ENCODE data around the gene MAMDC4.
A peak's percentile ranks its signal among the peaks of the same experiment; 100 is the strongest.

Gene MAMDC4

DNA sequence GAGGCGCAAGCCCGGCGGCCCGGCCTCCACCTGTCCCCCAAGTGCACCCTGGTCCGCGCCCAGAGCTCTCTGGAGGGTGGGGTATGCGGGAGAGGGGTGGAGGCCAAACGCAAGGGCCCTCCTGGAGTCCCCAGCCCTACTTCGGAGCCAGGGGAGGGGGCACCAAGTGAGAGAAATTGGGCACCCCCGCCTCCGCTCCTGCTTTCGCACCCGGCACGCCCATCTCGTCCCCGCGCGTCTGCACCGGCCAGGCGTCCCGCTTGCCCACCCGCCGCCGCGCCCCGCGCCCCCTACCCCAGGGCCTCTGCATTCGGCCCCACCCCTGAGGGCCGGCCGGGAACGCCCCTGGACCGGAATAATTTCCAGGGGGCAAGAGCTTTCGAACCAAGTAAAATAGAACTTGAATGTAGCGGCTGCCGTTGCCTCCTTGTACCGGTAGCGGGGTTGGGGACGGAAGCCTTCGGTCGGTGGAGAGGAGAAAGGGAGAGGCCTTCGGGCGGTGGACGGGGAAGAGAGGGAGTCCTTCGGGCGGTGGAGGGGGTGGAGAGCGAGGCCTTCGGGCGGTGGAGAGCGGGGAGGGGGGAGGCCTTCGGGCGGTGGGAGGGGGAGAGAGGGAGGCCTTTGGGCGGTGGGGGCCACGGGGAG is 3.6 kb upstream of the MAMDC4 start:
- no peak for DNase-seq (ENCODE audit: low read depth)
- peak overlapping the region; percentile 70 for H3K4me3 ChIP-seq (ENCODE audit: low read depth, low read length)
- TF ChIP-seq, protein P1, sequence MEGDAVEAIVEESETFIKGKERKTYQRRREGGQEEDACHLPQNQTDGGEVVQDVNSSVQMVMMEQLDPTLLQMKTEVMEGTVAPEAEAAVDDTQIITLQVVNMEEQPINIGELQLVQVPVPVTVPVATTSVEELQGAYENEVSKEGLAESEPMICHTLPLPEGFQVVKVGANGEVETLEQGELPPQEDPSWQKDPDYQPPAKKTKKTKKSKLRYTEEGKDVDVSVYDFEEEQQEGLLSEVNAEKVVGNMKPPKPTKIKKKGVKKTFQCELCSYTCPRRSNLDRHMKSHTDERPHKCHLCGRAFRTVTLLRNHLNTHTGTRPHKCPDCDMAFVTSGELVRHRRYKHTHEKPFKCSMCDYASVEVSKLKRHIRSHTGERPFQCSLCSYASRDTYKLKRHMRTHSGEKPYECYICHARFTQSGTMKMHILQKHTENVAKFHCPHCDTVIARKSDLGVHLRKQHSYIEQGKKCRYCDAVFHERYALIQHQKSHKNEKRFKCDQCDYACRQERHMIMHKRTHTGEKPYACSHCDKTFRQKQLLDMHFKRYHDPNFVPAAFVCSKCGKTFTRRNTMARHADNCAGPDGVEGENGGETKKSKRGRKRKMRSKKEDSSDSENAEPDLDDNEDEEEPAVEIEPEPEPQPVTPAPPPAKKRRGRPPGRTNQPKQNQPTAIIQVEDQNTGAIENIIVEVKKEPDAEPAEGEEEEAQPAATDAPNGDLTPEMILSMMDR (IDR thresholded peaks at IDR 0.05; ENCODE audit: low read depth, low read length, missing control alignments): no peak
- in situ Hi-C loops (cut with HindIII; ENCODE audit: low sequenced_read_pairs): no loop called here

DNA sequence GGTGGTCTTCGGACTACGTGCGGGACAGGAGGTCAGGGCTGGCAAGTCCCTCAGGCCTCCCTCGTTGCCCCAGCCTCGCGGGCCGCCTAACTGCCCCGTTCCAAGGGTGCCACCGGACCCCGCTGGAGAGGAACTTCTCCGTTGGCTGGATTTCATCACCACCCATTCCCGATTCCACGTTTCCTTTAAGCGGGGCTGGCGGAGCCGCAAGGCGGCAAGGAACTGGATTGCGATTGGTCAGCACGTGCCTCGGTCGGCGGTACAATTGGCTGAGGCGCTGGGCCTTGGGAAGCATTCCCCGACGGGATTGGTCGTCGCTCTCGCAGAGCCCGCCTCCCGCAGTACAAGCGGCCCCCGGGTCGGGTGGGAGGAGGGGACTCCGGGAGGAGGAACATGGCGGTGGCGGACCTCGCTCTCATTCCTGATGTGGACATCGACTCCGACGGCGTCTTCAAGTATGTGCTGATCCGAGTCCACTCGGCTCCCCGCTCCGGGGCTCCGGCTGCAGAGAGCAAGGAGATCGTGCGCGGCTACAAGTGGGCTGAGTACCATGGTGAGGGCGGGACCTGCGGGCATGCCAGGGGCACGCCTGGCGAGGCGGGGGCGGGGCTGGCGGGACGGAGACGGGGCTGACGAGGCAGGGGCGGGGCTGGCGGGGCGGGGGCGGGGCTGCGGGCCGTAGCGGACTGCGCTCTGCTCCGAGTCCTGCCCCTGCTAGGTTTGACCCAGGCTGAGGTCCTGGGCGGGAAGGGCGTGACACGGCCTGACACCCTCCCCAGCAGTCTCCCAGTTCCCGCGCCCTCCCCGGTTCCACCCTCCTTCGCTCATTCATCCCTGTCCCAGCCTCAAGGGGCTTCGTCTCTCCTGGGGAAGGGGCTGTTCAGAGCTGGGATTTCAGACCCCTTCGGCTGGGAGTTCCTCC is 2.8 kb upstream of the MAMDC4 start, which contains the start of gene PHPT1:
Gene PHPT1, plus strand, starts transcription at position 372 of the 922 bp plus-strand sequence. Its CDS starts 22 bp downstream, at position 394.
- TF ChIP-seq, protein P1 (IDR thresholded peaks at IDR 0.05; ENCODE audit: low read depth, low read length, missing control alignments): no peak
- DNase-seq (ENCODE audit: low read depth): peak; percentile 98
- peak within 1 kb of the TSS; percentile 70 for H3K4me3 ChIP-seq (ENCODE audit: low read depth, low read length)
- in situ Hi-C loops (cut with HindIII; ENCODE audit: low sequenced_read_pairs): no loop called here

DNA sequence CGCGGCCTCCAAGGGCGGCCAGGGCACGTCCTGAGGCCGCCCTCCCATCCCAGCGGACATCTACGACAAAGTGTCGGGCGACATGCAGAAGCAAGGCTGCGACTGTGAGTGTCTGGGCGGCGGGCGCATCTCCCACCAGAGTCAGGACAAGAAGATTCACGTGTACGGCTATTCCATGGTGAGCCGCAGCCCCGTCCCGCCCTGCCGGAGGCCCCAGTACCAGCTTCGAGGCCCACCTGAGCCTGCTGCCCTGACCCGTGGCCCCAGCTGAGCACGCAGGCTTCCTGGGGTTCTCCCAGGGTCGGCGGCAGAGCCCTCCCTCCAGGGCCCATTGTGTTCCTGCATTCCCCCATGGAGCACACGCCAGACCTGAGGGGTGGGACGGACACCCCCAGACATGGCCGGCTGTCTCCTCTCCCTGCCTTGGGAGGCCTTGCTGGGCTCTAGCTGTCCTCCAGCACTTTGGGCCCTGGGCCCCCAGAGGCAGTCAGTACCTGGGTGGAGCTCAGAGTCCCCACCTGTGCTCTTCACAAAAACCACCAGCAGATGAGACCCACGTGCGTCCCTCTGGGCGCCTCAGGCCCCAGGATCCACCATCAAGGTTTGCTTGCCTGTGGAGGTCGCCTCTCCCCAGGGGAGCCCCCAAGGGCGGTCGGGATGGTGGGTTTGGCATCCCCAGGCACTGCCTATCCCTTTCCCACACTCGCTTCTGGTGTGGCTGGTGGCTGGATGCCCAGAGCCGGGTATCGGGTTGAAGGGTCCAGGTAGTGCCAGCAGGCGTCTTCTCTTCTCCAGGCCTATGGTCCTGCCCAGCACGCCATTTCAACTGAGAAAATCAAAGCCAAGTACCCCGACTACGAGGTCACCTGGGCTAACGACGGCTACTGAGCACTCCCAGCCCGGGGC is 1.9 kb upstream of the MAMDC4 start:
- DNase-seq (ENCODE audit: low read depth): no peak

DNA sequence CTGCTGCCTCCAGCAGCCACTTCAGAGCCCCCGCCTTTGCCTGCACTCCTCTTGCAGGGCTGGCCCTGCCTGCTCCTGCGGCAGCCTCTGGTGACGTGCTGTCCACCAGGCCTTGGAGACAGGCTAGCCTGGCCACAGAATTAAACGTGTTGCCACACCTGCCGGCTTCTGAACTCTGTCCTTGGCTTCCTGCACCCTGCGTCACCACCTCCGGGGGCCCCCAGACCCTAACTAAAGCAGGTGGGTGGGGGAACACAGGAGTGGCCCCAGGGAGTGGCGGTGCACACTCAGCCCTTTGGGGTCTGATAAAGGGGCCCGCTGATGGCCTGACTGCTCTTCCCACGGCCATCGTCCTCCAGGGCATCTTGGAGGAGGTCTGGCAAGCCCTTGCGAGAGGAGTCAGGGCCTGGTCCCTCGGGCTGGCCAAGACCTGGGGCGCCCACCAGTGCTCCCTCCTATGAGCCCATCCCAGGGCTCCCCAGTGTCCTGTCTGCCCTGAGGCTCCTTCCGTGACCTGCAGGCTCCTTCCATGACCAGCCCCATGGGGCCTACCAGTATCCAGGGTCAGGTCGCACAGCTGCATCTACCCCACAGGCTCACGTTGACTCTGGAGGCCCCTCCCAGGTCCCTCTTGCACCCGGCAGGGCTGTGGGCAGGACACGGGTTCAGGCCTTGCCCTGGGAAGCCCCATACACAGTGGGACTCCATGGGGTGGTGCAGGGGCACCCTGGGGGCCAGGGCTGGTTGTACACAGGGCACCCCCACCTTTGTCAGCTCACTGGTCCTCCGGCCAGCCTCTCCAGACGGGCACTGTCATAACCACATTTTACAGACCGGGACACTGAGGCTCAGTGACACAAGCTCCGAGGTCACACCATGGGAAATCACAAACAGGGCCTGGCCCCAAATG is 1.0 kb upstream of the MAMDC4 start:
- no peak overlapping the region for H3K4me3 ChIP-seq (ENCODE audit: low read depth, low read length)
- in situ Hi-C loops (cut with HindIII; ENCODE audit: low sequenced_read_pairs): no loop called here
- no peak for DNase-seq (ENCODE audit: low read depth)
- TF ChIP-seq, protein P1 (IDR thresholded peaks at IDR 0.05; ENCODE audit: low read depth, low read length, missing control alignments): no peak

More for the DNA sequence above, 1.9 kb upstream of the MAMDC4 start:
- peak overlapping the region; percentile 70 for H3K4me3 ChIP-seq (ENCODE audit: low read depth, low read length)
- in situ Hi-C loops (cut with HindIII; ENCODE audit: low sequenced_read_pairs): no loop called here
- TF ChIP-seq, protein P1 (IDR thresholded peaks at IDR 0.05; ENCODE audit: low read depth, low read length, missing control alignments): no peak

DNA sequence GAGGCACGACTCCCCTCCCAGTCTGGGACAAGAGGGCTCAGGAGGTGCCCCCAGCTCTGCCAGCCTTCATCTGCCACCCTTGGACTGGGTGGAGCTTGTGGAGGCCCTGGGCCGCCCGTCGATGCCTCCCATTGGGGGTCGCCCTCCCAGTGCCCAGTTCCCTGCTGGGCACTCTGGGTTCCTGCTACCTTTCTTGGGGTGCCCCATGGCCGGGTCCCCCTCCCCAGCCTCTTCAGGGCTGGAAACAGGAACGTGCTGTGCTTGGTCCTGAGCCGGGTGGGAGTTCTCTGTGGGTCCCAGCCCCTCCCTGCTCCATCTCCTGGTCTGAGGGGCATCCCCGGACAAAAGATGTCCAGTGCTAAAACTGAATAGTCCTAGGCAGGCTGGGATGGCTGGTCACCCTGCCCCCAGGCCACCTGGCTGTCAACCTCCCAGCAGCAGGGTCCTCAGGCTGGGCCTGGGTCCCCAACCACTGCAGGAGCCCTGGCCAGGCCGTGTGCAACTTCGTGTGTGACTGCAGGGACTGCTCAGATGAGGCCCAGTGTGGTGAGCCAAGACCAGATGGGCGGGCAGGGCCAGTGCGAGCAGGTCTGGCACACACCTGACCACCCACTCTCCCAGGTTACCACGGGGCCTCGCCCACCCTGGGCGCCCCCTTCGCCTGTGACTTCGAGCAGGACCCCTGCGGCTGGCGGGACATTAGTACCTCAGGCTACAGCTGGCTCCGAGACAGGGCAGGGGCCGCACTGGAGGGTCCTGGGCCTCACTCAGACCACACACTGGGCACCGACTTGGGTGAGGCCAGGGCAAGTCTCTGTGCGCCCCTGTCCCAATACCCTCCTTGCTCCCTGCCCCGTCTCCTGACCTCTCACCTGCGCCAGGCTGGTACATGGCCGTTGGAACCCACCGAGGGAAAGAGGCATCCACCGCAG is 784 bp downstream of the MAMDC4 start:
- in situ Hi-C loops (cut with HindIII; ENCODE audit: low sequenced_read_pairs): no loop called here
- no peak for DNase-seq (ENCODE audit: low read depth)

More for the DNA sequence above, 784 bp downstream of the MAMDC4 start:
- TF ChIP-seq, protein P1 (IDR thresholded peaks at IDR 0.05; ENCODE audit: low read depth, low read length, missing control alignments): no peak
- no peak overlapping the region for H3K4me3 ChIP-seq (ENCODE audit: low read depth, low read length)
